ENCODE measurements around the gene FSD1L. TPM values are rescaled to one million over a fixed set of nuclear protein-coding genes. Genes with fewer than 3 reads are reported as not detected.

FSD1L gene
- polyA plus RNA-seq, 1 donor (not counting 4 experiments of a cell fraction or from before 2014, with no cell fraction given): 5.2 TPM

DNA sequence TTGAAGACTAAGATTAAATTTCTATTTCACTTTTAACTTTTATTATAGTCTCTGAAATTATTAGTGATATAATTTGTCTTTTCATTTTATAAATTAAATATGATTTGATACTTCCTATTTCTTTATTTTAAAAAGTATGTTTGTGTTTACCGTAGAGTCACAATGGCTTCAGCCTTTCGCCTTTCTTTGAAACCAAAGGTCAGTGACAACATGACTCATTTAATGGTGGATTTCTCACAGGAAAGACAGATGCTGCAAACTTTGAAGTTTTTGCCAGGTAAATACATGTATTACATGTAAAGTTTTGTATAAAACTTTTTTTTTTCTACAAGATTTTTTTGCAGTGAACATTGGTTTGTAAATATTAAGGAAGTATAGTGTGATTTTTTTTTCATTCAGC, 36.4 kb downstream of the FSD1L start:
- TF ChIP-seq EZH2 (IDR thresholded peaks at IDR 0.05; ENCODE audit: low read length): no peak
- TF ChIP-seq, protein P1, sequence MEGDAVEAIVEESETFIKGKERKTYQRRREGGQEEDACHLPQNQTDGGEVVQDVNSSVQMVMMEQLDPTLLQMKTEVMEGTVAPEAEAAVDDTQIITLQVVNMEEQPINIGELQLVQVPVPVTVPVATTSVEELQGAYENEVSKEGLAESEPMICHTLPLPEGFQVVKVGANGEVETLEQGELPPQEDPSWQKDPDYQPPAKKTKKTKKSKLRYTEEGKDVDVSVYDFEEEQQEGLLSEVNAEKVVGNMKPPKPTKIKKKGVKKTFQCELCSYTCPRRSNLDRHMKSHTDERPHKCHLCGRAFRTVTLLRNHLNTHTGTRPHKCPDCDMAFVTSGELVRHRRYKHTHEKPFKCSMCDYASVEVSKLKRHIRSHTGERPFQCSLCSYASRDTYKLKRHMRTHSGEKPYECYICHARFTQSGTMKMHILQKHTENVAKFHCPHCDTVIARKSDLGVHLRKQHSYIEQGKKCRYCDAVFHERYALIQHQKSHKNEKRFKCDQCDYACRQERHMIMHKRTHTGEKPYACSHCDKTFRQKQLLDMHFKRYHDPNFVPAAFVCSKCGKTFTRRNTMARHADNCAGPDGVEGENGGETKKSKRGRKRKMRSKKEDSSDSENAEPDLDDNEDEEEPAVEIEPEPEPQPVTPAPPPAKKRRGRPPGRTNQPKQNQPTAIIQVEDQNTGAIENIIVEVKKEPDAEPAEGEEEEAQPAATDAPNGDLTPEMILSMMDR (optimal IDR thresholded peaks at IDR 0.05 in 1 of 3, IDR thresholded peaks at IDR 0.05 in 1 of 3, conservative IDR thresholded peaks at IDR 0.05 in 1 of 3; ENCODE audit: extremely low read depth in 1 of 3, insufficient read depth in 2 of 3, low read length in 3 of 3): no peak
- Histone ChIP-seq H3K4me3 (ENCODE audit: control insufficient read depth in 2 of 3, extremely low read depth in 1 of 3, insufficient read depth in 2 of 3, low read depth in 1 of 3, low read length in 3 of 3) (no peak overlapping the region), H3K27me3 (ENCODE audit: control insufficient read depth, extremely low read depth, insufficient read depth, low read length) (no peaks in the 10 kb centered on the region), H3K4me2 (ENCODE audit: control insufficient read depth, extremely low read depth, insufficient read depth, low read depth, low read length) (no peak overlapping the region), H3K9ac (ENCODE audit: control insufficient read depth, extremely low read depth, insufficient read depth, low read length) (no peak overlapping the region), H3K79me2 (ENCODE audit: control insufficient read depth, insufficient read depth, low read length) (peaks cover 2% of the 10 kb centered on the region), H3K36me3 (ENCODE audit: control insufficient read depth in 2 of 2, extremely low read depth in 1 of 2, insufficient read depth in 2 of 2, low read length in 2 of 2) (no peaks in the 10 kb centered on the region), H3K9me1 (ENCODE audit: control insufficient read depth, extremely low read depth, insufficient read depth, low read length) (no peaks in the 10 kb centered on the region), H3K4me1 (ENCODE audit: control insufficient read depth, extremely low read depth, insufficient read depth, low read length) (no peaks in the 10 kb centered on the region), H3K9me3 (ENCODE audit: control insufficient read depth, low read depth, low read length) (no peaks in the 10 kb centered on the region), H4K20me1 (ENCODE audit: control insufficient read depth, extremely low read depth, insufficient read depth, low read length) (no peaks in the 10 kb centered on the region), H3K27ac (ENCODE audit: control insufficient read depth, insufficient read depth, low read length) (no peak overlapping the region), H2AFZ (ENCODE audit: control insufficient read depth, low read length) (no peak overlapping the region)
- dilution Hi-C loops (cut with MboI; ENCODE audit: extremely low pct_ligation_motif_present, low sequenced_read_pairs): no loop called here
- FAIRE-seq: no peak
- no peak for DNase-seq (ENCODE audit: low read depth, low spot score)

DNA sequence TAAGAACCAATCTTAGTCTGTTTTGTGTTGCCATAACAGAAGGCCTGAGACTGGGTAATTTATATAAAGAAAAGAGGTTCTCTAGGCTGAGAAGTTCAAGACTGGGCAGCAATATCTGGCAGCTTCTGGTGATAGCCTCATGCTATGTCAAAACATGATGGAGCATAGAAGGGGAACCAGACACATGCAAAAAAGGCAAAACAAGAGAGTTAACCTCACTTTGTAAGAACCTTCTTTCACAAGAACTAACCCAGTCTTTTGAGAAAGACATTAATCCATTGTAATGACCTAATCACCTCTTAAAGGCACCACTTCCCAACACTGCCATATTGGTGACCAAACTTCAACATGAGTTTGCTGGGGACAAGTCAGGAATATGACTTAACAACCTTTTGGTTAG, 37.3 kb downstream of the FSD1L start:
- no peaks in the 10 kb centered on the region for H3K27me3 ChIP-seq (ENCODE audit: control insufficient read depth, extremely low read depth, insufficient read depth, low read length)
- H3K9me3 ChIP-seq (ENCODE audit: control insufficient read depth, low read depth, low read length): no peaks in the 10 kb centered on the region
- no peaks in the 10 kb centered on the region for H3K9me1 ChIP-seq (ENCODE audit: control insufficient read depth, extremely low read depth, insufficient read depth, low read length)
- no peak overlapping the region for H2AFZ ChIP-seq (ENCODE audit: control insufficient read depth, low read length)
- no peak for DNase-seq (ENCODE audit: low read depth, low spot score)
- H3K9ac ChIP-seq (ENCODE audit: control insufficient read depth, extremely low read depth, insufficient read depth, low read length): no peak overlapping the region
- no peaks in the 10 kb centered on the region for H3K4me1 ChIP-seq (ENCODE audit: control insufficient read depth, extremely low read depth, insufficient read depth, low read length)
- dilution Hi-C loops (cut with MboI; ENCODE audit: extremely low pct_ligation_motif_present, low sequenced_read_pairs): no loop called here
- H3K36me3 ChIP-seq (ENCODE audit: control insufficient read depth in 2 of 2, extremely low read depth in 1 of 2, insufficient read depth in 2 of 2, low read length in 2 of 2): no peaks in the 10 kb centered on the region
- H3K79me2 ChIP-seq (ENCODE audit: control insufficient read depth, insufficient read depth, low read length): peaks cover 2% of the 10 kb centered on the region
- no peaks in the 10 kb centered on the region for H4K20me1 ChIP-seq (ENCODE audit: control insufficient read depth, extremely low read depth, insufficient read depth, low read length)
- FAIRE-seq: no peak
- no peak for TF ChIP-seq EZH2 (IDR thresholded peaks at IDR 0.05; ENCODE audit: low read length)
- TF ChIP-seq, protein P1 (optimal IDR thresholded peaks at IDR 0.05 in 1 of 3, IDR thresholded peaks at IDR 0.05 in 1 of 3, conservative IDR thresholded peaks at IDR 0.05 in 1 of 3; ENCODE audit: extremely low read depth in 1 of 3, insufficient read depth in 2 of 3, low read length in 3 of 3): no peak
- no peak overlapping the region for H3K27ac ChIP-seq (ENCODE audit: control insufficient read depth, insufficient read depth, low read length)
- no peak overlapping the region for H3K4me2 ChIP-seq (ENCODE audit: control insufficient read depth, extremely low read depth, insufficient read depth, low read depth, low read length)
- no peak overlapping the region for H3K4me3 ChIP-seq (ENCODE audit: control insufficient read depth in 2 of 3, extremely low read depth in 1 of 3, insufficient read depth in 2 of 3, low read depth in 1 of 3, low read length in 3 of 3)
